Panc1 (cell line): ENCODE data around the gene NPR1. TPM values are rescaled to one million over a fixed set of nuclear protein-coding genes. Genes with fewer than 3 reads are reported as not detected.
A peak's percentile ranks its signal among the peaks of the same experiment; 100 is the strongest.
"Not testable (repeated sequence)": the region's sequence is repeated elsewhere in the genome, so short reads cannot be mapped to it uniquely, and the experiment has no call there.

ENCODE experiments used
- ATAC-seq: fragments of 200-7000 bp; cut with Tn5 transposase; 2 replicates; pipeline ENCODE4 v1.9.1; 2020; ENCODE audit warnings: mild to moderate bottlenecking, moderate library complexity
- BruUV-seq: library from RNA; stranded (reverse); fragments of 400-500 nt; replicated peaks from 2 replicates; lab custom pipeline; 2021; lab: Mats Ljungman, UMichigan
- CTCF ChIA-PET: fragments of 300-600 bp; sonication (Branson Sonifier 250); formaldehyde crosslinking; loops from one replicate; lab custom pipeline; 2022; ENCODE audit warnings: antibody characterized with exemption; lab: Charles Lee
- POLR2A ChIA-PET: fragments of 300-600 bp; sonication (Branson Sonifier 250); formaldehyde crosslinking; loops from one replicate; lab custom pipeline; 2022; ENCODE audit warnings: antibody characterized with exemption; lab: Charles Lee
- DNase-seq: peaks from one replicate; pipeline ENCODE4 v3.0.0-alpha.2; 2010; ENCODE audit warnings: low read depth, low spot score
- H3K27ac ChIP-seq: 2 replicates; pipeline ENCODE4 v1.5.1; 2011; ENCODE audit warnings: mild to moderate bottlenecking, low read length, inconsistent platforms
- H3K27me3 ChIP-seq: fragments of 200-500 bp; sonication (Bioruptor generic); 2 replicates; pipeline ENCODE4 v1.6.0; 2014; ENCODE audit warnings: low read length, inconsistent platforms; ENCODE audit not compliant: control insufficient read depth, insufficient read depth
- H3K36me3 ChIP-seq: fragments of 200-500 bp; sonication (Bioruptor generic); 2 replicates; pipeline ENCODE4 v1.5.1; 2014; ENCODE audit warnings: inconsistent platforms, mild to moderate bottlenecking, low read length, moderate library complexity; ENCODE audit not compliant: control insufficient read depth, insufficient read depth
- H3K4me1 ChIP-seq: 2 replicates; pipeline ENCODE4 v1.5.1; 2011; ENCODE audit warnings: inconsistent platforms, mild to moderate bottlenecking, low read length, moderate library complexity; ENCODE audit not compliant: control insufficient read depth, insufficient read depth
- H3K4me3 ChIP-seq, 2 experiments: 2 replicates each; pipeline ENCODE4 v1.5.1; 2011 to 2012; ENCODE audit warnings: low read depth in 2 of 2, low read length in 2 of 2, mild to moderate bottlenecking in 2 of 2, inconsistent platforms in 1 of 2, moderate library complexity in 1 of 2
- H3K9me3 ChIP-seq: fragments of 200-500 bp; sonication (Bioruptor generic); 2 replicates; pipeline ENCODE4 v1.5.1; 2014; ENCODE audit warnings: low read depth, mild to moderate bottlenecking, inconsistent platforms, low read length, moderate library complexity; ENCODE audit not compliant: control insufficient read depth, insufficient read depth
- POLR2AphosphoS5 ChIP-seq: IDR thresholded peaks from 2 replicates; pipeline ENCODE4 v1.6.1; 2012; ENCODE audit warnings: mild to moderate bottlenecking, low read depth, low read length, moderate library complexity
- SIN3A ChIP-seq: IDR thresholded peaks from 2 replicates; pipeline ENCODE4 v1.6.1; 2012; ENCODE audit warnings: low read depth, mild to moderate bottlenecking, low read length, moderate library complexity, borderline replicate concordance; ENCODE audit not compliant: insufficient read depth
- TCF7L2 ChIP-seq: IDR thresholded peaks from 2 replicates; pipeline ENCODE4 v1.6.1; 2011; ENCODE audit warnings: mild to moderate bottlenecking, low read depth, low read length, inconsistent platforms
- in situ Hi-C: cut with HindIII; loops from 2 replicates; pipeline ENCODE4 v1.10.0; 2016; ENCODE audit warnings: low sequenced_read_pairs, low pct_unique_long_range_greater_than_20kb
- intact Hi-C: fragments of 100-400 bp; cut with micrococcal nuclease; formaldehyde crosslinking; loops from one replicate; pipeline ENCODE4 v1.10.0; 2022; ENCODE audit not compliant: unreplicated experiment
- total RNA-seq: library from RNA; stranded (reverse); gene quantifications from one replicate; pipeline ENCODE4 v1.2.1, GENCODE V29; 2021; ENCODE audit not compliant: unreplicated experiment
- TF ChIP-seq, protein P1 (sequence below): fragments of 450-650 bp; IDR thresholded peaks from 2 replicates; pipeline ENCODE4 v1.5.1; 2017; ENCODE audit warnings: mild to moderate bottlenecking
- TF ChIP-seq, protein P2 (sequence below), 2 experiments: IDR thresholded peaks; 2 replicates each; pipeline ENCODE4 v1.6.1; 2011 to 2012; ENCODE audit warnings: low read depth in 2 of 2, control low read depth in 1 of 2, low read length in 1 of 2, mild to moderate bottlenecking in 1 of 2, moderate library complexity in 1 of 2; ENCODE audit not compliant: insufficient read depth in 1 of 2

NPR1 gene
- total RNA-seq, 1 experiment from 2014 or later, result 0.36 TPM

DNA sequence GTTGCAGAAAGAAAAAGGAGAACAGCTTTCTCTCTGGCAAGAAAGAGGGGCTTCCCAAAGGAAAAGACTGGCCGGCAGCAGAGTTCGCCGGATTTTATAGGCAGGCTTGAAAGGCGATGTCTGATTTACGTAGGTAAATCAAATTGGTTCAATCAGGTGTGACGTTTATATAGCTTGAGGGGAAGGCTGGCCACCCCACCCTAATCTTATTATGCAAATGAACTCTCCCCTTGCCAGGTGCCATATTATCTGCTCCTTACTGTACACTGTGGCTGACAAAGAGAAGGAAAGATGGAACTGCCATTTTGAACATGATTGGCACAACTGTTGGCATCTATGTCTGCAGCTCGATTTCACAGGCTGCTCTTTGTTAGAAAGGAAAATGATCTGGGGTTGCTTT, 32.5 kb downstream of the NPR1 start:
- ChIA-PET POLR2A (no interaction called here), CTCF (no interaction called here)
- peak overlapping the region in 1 of 2 experiments; percentile 24; a peak in 2 of 4 replicates for H3K4me3 ChIP-seq
- no peak for TF ChIP-seq SIN3A
- TF ChIP-seq TCF7L2, result no peak
- TF ChIP-seq POLR2AphosphoS5, result no peak
- TF ChIP-seq, protein P1, sequence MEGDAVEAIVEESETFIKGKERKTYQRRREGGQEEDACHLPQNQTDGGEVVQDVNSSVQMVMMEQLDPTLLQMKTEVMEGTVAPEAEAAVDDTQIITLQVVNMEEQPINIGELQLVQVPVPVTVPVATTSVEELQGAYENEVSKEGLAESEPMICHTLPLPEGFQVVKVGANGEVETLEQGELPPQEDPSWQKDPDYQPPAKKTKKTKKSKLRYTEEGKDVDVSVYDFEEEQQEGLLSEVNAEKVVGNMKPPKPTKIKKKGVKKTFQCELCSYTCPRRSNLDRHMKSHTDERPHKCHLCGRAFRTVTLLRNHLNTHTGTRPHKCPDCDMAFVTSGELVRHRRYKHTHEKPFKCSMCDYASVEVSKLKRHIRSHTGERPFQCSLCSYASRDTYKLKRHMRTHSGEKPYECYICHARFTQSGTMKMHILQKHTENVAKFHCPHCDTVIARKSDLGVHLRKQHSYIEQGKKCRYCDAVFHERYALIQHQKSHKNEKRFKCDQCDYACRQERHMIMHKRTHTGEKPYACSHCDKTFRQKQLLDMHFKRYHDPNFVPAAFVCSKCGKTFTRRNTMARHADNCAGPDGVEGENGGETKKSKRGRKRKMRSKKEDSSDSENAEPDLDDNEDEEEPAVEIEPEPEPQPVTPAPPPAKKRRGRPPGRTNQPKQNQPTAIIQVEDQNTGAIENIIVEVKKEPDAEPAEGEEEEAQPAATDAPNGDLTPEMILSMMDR, result no peak
- TF ChIP-seq, protein P2, sequence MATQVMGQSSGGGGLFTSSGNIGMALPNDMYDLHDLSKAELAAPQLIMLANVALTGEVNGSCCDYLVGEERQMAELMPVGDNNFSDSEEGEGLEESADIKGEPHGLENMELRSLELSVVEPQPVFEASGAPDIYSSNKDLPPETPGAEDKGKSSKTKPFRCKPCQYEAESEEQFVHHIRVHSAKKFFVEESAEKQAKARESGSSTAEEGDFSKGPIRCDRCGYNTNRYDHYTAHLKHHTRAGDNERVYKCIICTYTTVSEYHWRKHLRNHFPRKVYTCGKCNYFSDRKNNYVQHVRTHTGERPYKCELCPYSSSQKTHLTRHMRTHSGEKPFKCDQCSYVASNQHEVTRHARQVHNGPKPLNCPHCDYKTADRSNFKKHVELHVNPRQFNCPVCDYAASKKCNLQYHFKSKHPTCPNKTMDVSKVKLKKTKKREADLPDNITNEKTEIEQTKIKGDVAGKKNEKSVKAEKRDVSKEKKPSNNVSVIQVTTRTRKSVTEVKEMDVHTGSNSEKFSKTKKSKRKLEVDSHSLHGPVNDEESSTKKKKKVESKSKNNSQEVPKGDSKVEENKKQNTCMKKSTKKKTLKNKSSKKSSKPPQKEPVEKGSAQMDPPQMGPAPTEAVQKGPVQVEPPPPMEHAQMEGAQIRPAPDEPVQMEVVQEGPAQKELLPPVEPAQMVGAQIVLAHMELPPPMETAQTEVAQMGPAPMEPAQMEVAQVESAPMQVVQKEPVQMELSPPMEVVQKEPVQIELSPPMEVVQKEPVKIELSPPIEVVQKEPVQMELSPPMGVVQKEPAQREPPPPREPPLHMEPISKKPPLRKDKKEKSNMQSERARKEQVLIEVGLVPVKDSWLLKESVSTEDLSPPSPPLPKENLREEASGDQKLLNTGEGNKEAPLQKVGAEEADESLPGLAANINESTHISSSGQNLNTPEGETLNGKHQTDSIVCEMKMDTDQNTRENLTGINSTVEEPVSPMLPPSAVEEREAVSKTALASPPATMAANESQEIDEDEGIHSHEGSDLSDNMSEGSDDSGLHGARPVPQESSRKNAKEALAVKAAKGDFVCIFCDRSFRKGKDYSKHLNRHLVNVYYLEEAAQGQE (IDR thresholded peaks at IDR 0.05; ENCODE audit: insufficient read depth in 1 of 2, low read depth in 2 of 2, low read length in 1 of 2), result no peak
- ATAC-seq (no peak), DNase-seq (no peak)
- in situ Hi-C loops, result no loop called here
- H3K27ac ChIP-seq, result no peak overlapping the region
- no peaks in the 10 kb centered on the region for H3K36me3 ChIP-seq
- no TSS peak for BruUV-seq
- no peaks in the 10 kb centered on the region for H3K27me3 ChIP-seq
- no peaks in the 10 kb centered on the region for H3K9me3 ChIP-seq
- H3K4me1 ChIP-seq, result peaks cover 4% of the 10 kb centered on the region; the same call in 1 of the 2 replicates
- intact Hi-C loops, result no loop called here

- H3K4me1 ChIP-seq, H3K9me3 ChIP-seq, intact Hi-C loops, DNase-seq, H3K36me3 ChIP-seq, POLR2A ChIA-PET, H3K4me3 ChIP-seq, in situ Hi-C loops, ATAC-seq, H3K27me3 ChIP-seq, BruUV-seq, H3K27ac ChIP-seq: not testable (repeated sequence)
- CTCF ChIA-PET, result interaction anchor here (0.7 kb wide), 1 partner anchor 452 kb away, joined by 4 read pairs; no protein-coding TSS in a partner anchor
Measured at GRCh38 chr1:153716211-153716610, 37.7 kb downstream of the NPR1 start.

DNA sequence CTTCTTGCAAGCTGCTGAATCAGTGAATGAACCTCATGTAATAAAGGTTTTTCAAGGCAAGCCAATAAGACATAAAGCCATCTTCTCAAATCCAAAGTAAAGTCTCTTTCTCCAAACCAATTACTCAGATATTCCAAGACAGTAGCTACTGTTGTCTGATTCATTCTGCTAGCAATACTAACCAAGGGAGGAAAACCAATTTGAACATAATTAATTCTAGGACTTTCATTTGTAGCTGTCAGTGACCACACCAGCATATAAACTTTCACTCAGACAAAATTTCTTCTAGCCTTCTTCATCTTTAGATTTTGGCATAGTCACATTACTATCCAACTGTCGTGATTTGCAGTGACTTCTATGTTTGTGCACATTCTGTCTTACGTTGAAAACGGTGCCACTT, 38.8 kb downstream of the NPR1 start:
- no TSS peak for BruUV-seq
- in situ Hi-C loops, result no loop called here
- TF ChIP-seq, protein P1, result no peak
- no peak for TF ChIP-seq POLR2AphosphoS5
- TF ChIP-seq TCF7L2, result no peak
- TF ChIP-seq SIN3A, result no peak
- TF ChIP-seq, protein P2 (IDR thresholded peaks at IDR 0.05; ENCODE audit: insufficient read depth in 1 of 2, low read depth in 2 of 2, low read length in 1 of 2), result no peak
- no peaks in the 10 kb centered on the region for H3K9me3 ChIP-seq
- H3K27ac ChIP-seq, result no peak overlapping the region
- DNase-seq (no peak), ATAC-seq (no peak)
- H3K4me3 ChIP-seq, result no peak overlapping the region
- POLR2A ChIA-PET, result no interaction called here
- no peaks in the 10 kb centered on the region for H3K27me3 ChIP-seq
- intact Hi-C loops, result no loop called here
- CTCF ChIA-PET, result no interaction called here
- no peaks in the 10 kb centered on the region for H3K36me3 ChIP-seq
- H3K4me1 ChIP-seq, result no peaks in the 10 kb centered on the region
